NCI-H2196 treated with DMSO at 0.1 percent for 48 hours (cell line): ENCODE results near the gene NPR3.

ENCODE experiments used
- DNase-seq: peaks from one replicate; lab custom pipeline; 2025; ENCODE audit not compliant: unreplicated experiment; lab: John Stamatoyannopoulos, UW

The NPR3 gene

GRCh38 chr5:32711681-32712480 is 760 bp downstream of the NPR3 start:
- no peak for DNase-seq

DNA sequence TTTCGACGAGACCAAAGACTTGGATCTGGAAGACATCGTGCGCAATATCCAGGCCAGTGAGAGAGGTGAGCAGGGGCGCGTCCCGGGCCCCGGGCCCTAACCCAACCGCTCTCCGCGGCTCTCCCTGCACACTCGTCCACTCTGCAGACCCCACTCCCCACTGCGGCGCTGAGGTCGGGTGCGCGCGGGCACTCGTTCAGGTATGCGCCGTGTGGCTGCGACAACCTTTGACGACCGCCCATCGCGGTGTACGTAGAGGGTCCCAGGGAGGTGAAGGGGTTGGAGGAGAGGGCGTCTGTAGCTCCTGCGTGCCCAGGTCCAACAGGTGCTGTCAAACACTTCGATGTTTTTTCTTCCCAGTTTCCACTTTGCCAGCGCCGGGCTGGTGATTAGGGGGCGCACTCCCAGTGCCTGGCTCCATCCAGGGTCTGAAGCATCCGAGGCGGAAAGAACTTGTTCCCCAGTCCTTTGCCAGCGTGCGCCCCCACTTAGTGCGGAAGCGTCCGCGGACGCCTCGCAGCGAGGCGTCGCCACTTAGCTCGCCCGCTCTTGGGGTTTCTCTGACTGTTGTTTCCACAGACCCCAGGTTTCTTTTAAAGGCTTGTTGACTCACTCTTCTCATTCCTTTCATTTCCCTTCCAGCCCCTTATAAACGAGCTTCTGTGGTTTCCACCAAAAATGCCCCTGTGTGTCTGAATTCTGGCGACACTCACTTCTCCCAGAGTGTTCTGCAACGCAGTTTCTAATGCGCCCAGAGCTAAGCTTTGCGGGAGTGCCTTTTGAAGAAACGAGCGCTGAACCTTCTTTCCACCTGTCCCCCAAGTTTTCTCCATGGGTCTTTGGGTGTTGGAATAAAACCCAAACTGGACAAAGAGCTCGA is 1.6 kb downstream of the NPR3 start:
- no peak for DNase-seq

GRCh38 chr5:32713361-32713769 is 2.2 kb downstream of the NPR3 start:
- no peak for DNase-seq

- DNase-seq, result no peak
These were observed 2.8 kb downstream of the NPR3 start for GRCh38 chr5:32713770-32714381.

DNA sequence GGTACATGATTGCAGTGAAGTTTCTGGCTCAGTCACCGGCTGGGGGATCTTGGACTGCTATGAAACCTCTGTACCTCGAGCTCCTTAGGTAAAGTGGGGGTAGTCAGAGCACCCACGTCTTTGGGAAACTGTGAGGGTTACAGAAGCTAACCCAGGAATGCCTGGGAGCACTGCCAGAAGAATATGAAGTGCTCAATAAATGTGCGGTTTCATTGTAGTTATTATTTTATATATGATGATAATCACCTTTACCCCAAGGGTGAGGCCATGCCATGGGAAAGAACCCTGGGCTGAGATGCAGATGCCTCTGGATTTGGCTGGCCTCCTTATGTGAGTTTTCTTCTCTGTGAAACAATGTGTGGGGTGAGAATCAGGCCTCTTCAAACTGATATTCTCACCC is 3.7 kb downstream of the NPR3 start:
- DNase-seq, result no peak

DNA sequence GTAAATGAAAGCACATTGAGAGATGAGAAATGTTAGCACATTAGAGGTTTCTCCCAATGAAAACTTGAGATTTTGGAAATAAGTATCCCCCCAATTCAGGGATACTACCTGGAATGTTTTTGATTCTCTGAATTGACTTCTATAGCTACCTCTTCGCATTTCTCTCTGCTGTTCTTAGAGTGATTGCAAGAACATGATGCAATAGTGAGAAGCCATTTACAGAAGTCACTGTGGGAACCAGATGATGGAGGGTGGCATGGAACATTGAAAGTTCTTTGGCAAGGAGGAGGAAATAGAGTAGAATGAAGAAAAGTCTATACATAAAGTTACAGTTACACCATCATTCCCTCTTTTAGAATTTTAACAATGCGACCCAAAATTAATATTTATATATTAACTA is 9.2 kb downstream of the NPR3 start:
- DNase-seq, result no peak

DNA sequence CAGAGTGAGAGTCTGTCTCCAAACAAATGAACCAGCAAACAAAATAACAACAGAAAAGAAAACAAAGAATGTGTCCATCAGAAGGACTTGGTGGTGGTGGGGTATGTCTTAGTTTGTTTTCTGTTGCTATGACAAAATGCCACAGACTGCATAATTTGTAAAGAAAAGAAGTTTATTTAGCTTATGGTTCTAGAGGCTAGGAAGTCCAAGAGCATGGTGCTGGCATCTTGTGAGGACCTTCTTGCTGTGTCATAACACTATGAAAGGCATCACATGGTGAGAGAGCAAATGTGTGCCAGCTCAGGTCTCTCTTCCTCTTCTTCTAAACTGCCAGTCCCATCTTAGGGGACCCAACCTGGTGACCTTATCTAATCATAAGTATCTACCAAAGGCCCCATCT is 10.5 kb downstream of the NPR3 start:
- no peak for DNase-seq

DNA sequence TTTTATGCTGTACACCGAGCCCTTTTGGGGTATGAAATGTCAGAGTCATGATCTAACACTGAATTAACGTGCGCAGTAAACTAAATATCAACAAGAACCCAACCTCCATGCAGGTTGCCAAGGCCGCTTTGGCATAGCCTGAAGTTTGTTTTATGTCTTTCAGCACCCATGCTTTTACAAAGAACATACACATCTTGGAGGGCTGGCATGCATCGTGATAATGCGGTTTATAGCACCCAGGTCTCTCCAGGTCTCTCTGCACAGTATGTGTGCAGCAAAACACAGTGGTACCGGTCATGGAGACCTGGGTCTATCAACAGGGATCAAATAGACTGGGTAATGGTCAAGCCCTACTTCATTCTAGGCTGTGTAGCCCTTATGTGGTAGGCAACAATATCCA is 11.8 kb downstream of the NPR3 start:
- no peak for DNase-seq

GRCh38 chr5:32724526-32724925 is 13.4 kb downstream of the NPR3 start:
- no peak for DNase-seq

DNA sequence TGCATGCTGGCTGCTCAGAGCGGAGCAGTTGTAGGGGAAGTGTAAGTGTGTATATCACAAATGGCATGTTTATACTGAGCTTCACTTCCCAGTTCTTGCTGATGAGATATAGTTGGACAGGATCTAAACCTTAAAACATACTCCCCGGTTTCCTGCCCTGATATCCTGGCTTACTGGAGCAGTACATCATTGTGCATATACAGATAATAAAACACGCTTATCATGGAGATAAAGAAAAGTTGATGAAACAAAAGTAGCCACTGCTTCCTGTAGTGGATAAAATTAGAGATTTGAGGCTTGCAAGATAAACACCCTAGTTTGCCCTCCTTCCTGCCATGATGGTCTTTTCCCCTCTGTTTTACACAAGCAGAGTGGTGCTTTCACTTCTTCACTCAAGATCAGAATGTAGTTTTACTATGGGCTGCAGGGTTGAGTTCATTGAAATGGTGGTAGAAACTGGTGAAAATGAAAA is 15.0 kb downstream of the NPR3 start:
- no peak for DNase-seq

DNA sequence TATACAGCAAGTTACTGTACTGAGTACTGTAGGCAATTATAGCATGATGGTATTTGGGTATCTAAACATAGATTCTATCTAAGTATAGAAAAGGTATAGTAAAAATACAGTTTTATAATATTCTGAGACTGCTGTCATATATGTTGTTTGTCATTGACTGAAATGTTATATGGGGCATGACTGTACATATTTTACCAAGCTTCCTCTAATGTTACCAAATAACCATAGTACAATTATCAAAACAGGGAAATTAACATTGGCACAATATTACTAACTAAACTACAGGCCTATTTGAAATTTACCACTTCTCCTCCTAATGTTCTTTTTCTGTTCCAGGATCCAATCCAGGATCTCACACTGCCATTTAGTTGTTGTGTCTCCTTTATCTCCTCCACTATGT is 18.5 kb downstream of the NPR3 start:
- no peak for DNase-seq

GRCh38 chr5:32733590-32734340 is 22.6 kb downstream of the NPR3 start:
- DNase-seq, result no peak

DNA sequence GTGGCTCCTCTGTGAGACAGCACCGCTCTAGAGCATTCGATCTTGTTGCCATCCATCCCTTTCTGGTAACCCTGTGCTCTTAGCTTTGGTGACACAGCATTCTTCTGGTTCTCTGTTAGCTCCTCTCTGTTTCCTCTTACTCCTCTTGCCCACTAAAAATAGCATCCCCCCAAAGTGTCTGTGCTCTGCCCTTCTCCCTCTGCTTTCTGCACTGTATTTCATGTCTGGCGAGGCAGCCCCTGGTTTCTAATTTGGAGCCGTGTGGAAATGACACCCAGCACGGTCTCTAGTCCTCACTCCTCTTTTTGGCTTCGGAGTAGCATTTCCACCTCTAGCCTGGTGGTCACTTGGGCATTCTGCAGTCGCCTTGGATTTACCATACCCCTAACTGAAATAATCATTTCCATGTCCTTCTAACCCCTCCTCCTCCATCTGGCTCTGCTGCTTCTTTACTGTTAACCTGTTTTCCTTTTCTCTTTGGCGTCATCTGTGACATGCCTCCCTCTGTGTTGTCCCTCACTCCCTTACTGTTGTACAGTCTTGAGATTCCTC is 23.8 kb downstream of the NPR3 start:
- no peak for DNase-seq

- DNase-seq, result no peak
These were observed 24.4 kb downstream of the NPR3 start for GRCh38 chr5:32735512-32735911.

DNA sequence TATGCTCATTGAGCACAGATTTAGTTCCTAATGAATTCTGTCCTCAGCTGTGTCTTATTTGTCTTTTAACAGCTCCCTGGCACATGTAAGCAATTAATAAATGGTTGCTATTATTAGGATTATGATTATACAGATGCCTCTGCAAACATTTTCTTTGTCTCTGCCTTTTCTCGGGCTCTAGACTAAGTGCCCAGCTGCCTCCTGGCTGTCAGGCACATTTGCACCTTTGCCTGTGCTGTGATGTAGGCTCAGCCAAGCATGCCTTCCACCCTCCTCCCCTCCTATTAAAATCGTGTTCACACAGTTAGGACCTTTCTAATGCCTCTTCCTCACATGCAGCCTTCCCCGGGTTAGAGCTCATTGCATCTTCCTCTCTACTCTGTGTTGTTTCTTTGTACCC is 25.7 kb downstream of the NPR3 start:
- DNase-seq, result no peak

GRCh38 chr5:32740651-32741050 is 29.5 kb downstream of the NPR3 start:
- no peak for DNase-seq

DNA sequence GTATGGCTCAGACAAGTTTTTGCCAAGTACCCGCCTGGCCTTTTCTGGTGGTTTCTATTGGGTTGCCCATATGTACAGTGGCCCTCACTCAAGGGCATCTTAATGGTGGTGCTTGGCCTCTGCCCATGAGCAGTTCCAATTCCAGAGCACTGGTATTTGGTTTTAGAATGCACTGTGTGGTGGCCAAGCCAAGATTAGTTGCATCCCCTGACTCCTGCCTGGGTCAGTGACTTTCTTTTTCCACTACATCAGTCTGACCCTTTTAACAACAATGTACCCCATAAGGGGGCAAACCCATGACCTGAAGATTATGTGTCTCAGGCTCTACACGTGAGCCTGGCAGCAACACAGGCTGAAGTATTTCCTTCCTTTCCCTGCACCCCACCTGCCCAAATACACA is 34.2 kb downstream of the NPR3 start:
- DNase-seq, result no peak

- DNase-seq, result no peak
These were observed 41.3 kb downstream of the NPR3 start for GRCh38 chr5:32752411-32752810.

DNA sequence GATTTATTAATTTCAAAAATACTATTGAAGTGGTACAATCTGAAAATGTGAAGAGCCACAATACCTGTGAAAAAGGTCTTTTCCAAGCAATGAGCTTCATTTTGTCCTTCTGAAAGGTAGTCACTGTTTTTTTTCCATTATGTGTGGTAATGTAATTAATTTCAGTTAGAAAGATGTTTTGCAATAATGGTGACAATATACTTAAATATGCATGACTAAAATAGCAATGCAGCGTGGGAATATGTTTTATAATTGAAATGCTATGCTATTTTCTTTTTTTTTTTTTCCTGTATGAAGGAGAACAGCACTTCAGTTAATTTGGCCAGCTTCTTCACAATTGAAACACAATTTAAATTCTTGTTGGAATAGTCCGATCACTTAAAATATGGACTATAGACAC is 41.9 kb downstream of the NPR3 start:
- DNase-seq, result no peak

GRCh38 chr5:32753765-32754164 is 42.6 kb downstream of the NPR3 start:
- no peak for DNase-seq

DNA sequence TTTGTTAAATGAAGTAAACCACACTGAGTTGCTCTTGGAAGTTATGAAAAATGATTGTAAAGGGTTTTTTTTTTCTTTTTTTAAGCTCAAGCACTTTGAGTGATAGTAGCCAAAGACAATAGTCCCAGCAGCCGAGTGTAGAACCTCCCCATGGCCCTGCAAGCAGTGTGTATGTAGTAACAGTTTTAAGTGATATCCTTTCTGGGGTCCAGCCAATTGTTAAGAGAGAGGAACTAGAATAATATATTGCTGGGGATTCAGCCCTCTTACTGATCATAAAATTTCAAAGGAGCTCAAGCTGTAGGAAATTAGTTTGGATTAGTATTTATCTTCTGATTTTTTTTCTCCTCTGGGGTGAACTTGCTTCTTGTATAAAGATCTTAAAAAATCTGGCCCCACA is 43.2 kb downstream of the NPR3 start:
- DNase-seq, result no peak
